T-helper 2 cell treated with Interferon-gamma antibody and Interleukin-4, amounts not matched to agents 100 ng/mL and 5 ng/mL, for 36 hours (primary cell): ENCODE data around the gene NUDT4. TPM values are rescaled to one million over a fixed set of nuclear protein-coding genes. Genes with fewer than 3 reads are reported as not detected.
"Not testable (repeated sequence)": the region's sequence is repeated elsewhere in the genome, so short reads cannot be mapped to it uniquely, and the experiment has no call there.

Source experiments
- intact Hi-C: fragments of 100-400 bp; cut with micrococcal nuclease; formaldehyde crosslinking; loops from one replicate; pipeline ENCODE4 v1.15.1; 2023
- total RNA-seq: library from RNA; stranded (reverse); gene quantifications from 2 replicates; pipeline ENCODE4 v1.2.3, GENCODE V29; 2022

The NUDT4 gene
- total RNA-seq, 1 donor from 2014 or later, result 42.9 TPM

DNA sequence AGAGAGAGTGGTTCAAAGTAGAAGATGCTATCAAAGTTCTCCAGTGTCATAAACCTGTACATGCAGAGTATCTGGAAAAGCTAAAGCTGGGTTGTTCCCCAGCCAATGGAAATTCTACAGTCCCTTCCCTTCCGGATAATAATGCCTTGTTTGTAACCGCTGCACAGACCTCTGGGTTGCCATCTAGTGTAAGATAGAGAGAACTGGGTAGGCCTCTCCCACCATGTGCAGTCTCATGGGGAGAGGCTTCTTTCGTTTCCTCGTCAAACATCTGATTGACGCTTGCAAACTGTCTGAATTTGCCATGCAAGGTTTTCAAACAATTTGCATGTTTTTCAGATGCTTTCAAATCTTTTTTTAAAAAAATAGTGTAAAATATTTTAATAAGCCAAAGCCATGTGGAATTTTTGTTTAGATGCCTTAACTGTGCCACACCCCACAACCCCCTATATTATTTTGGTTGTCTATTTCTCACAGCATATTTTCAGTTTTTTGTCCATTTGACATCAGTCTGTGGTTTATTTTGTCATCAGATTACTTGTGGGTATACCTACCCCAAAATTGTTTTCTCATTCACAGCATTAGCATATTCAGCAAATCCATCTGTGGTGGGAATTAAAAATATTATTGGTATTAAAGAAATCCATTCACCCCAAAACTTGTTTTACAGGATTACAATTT is 21.6 kb downstream of the NUDT4 start:
- intact Hi-C loops, result not testable (repeated sequence)

DNA sequence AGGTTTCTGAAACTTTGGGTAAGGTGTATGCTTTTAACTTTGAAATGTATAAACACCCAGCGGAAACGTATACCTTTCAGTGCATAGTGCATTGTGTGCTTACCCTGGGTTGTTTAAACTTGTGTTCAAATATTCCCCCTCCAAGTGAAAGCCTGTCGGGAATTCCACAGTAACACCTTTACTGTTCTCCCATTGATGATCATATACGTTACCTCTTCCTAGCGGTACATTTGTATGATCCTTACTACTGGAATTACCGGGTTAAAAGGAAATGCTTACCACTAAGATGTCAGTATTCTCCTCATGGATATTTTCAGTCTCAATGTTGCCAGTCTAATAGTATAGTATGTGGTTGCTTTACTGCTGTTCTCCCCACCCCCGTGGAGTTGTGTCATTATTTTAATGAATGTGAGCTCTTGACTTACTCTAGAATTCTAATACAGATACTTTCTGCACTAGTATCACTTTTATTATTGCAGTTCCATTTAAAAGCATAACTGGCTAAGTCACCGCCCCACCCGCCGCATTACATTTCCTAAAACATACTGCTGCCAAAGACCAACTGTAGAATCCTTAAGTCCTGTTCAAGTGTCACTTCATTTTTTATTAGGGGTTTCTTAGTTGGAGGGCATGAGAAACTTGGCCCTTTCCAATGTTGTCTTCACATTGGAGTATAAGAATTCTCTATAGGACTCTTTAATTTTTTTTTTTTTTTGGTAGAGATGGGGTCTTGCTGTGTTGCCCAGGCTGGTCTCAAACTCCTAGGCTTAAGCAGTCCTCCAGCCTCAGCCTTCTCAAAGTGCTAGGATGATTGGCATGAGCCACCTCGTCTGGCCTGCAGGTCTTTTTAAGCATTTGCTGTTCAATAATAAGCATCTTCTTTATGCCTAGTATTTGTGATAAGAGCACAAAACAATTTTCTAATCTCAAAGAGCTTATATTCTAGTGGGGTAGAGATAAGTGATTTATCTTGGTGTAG is 24.9 kb downstream of the NUDT4 start:
- intact Hi-C loops, result loop anchor here (2.0 kb wide), 1 partner anchor 14 kb away; no protein-coding TSS in a partner anchor

DNA sequence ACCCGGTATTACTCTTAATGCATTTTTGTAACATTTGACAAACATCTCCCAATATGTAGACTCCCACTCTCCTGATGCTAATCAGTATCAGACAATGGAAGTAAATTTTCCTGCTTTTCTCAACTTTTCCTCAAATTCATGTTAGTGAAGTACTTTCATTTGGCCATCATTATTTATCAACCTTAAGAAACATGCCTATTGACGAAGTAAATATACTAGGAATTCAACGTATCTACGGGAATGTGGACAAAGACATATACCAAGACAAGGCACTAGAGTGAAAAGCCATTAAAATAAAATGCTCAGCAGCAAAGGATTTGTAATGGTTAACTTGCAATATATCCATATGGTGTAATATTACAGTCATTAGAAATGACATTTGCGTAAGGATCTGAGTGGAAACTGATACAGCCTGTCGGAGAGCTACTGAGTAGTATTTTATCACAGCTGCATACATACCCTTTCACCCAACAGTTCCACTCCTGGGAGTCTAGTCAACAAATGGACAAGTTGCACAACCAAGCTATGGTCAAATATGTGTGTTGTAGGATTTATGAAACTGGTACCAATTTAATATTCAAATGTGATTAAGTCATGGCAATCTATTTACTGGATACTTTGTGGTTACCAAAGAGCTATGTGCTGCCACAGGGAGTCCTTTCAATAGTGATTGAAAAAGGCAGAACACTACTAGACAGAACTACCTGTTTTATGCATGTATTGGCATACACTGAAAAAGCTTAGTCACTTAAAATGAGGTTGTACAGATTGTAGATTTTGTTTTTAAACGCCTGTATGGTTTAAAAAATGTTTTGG is 26.5 kb downstream of the NUDT4 start:
- intact Hi-C loops, result loop anchor here (2.0 kb wide), 1 partner anchor 13 kb away; no protein-coding TSS in a partner anchor

DNA sequence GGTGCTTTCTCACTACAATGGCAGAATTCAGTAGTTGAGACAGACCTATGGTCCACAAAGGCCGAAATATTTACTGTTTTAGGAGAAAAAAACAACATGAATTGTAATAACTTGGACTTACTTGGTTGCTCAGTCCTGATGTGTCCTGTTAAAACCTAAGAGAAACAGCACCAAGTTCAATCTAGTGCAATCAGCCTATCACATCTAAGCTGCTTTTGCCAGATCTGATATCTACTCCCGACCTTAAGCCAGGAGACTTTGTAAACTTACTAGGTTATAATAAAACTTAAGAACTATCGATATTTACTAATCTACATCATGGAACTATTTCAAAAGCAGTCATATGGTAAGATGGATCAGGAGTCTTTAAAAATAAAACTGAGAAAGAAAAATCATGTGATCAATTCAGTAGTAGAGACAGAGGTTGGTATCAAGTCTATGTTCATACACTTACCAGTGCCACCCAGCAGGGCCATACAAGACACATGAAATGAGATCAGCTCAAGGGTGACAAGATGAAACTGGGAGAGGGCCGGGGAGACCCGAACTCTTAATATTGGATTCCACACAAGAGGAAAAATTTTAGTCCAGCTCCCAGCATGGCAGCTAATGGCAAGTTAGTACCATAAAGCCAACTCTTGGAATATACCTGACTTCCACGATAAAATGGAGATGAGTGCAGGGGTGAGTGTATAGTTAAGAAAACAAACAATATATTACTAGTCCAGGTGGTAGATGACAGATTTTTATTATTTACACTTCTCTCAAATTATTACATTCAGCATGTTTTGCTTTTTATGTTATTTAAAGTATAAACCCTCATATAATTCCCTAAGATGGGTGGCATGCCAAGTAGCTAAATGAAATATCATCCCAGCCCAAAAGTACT is 27.5 kb downstream of the NUDT4 start:
- intact Hi-C loops, result no loop called here

DNA sequence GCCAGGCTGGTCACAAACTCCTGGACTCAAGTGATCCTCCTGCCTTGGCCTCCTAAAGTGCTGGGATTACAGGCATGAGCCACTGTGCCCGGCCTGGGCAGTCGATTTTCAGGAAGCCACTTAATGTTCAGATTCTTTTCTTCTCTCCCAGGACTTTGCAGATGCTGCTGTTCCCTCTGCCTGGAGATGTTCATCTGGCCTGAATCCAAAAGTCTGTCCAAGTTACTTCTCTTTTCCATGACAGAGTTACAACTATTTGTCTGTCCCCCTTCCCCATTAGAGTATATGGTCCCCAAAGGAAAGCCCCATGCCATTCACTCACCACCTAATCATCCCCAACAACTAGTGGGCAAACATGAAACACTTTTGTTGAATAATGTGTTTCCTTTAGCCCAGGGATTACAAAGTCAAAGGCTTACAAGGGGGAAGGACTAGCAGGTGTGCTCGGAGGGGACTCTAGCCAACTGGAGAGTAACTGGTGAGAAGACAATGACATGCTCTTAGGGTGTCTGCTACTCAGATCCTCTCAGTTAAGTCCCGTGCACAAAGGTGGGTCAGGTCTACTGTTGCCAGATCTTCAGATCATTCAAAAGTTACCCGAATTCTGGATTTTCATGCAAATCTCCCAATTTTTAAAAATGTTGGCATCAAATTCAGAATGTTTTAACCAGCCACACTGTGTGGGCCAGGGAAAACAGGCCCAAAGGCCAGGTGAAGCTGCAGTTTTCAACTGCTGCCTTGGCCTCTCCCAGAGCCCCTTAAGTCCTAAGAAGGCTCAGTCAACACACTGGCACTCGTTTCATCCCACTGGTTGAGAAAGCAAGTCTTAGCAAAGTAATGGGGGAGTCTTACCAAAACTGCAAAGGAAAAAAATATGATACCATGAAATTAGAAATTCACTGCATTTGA is 29.6 kb downstream of the NUDT4 start:
- intact Hi-C loops, result no loop called here

DNA sequence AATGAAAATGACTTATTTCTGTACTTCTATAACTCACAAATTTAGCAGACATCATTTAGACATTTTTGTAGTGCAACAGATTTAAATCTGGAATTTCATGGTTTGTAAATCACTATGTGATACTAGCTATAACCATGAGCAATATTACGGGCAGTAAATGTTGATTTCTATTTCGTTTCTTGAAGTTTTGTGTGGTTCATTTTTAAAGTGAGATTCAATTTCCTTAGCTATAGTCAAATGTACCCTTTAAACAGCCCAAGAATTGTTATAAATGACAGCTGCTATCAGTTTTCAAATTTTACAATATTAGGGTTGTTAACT is 30.2 kb downstream of the NUDT4 start:
- intact Hi-C loops, result no loop called here

DNA sequence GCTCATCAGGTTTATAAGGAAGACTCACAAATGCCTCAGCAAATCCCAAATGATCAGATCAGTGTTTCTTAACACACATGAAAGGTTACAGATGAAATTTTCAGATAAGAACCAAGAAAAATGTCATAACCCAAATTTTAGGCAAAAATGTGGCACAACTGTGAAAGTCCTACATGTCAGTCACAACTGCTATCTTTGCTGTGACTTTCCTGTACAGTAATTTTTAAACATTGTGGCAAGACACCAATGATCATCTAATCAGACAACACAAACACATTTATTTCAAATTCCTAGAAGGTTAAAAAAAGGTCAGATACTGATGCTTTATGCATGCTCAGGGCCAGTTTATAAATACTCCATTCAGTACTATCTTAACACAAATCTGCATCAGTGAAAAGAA is 31.1 kb downstream of the NUDT4 start:
- intact Hi-C loops, result no loop called here

DNA sequence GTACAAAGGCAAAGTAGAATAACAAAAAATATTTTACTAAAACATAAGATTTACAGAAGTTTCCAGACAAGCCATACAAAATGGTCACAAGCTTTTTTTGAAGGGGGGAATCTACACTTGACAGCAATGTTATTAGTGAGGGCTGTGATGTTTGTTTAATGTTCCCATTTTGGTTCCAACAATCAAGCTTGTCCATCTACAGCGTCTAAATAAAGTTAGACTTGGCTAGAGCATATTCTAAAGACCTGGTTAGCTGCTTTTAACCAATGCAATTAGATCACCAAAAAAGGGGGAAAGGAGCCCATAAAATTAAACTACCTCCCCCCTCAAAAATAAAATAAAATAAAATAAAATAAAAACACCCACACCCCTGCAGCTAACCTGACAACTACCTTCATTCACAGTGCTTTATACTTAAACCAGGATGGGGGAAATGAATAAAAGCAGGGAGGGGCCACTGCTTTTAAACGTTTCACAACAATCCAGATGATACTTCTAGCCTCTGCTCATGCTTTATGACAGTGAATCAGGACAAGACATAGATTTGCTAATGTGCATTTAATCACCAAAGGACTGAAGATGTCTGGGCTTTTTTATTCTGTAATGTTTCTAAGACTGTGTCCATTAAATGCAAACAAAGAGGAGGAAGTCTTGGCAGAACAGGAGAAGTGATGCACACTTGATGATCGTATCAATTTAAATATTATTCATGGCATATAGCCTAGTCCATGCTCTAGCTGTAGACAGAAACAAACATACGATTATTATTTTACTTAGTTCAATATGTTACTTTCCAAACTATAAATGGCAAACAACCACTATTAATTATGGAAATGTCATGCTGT is 31.8 kb downstream of the NUDT4 start:
- intact Hi-C loops, result loop anchor here (10.0 kb wide), 1 partner anchor 695 kb away; no protein-coding TSS in a partner anchor

DNA sequence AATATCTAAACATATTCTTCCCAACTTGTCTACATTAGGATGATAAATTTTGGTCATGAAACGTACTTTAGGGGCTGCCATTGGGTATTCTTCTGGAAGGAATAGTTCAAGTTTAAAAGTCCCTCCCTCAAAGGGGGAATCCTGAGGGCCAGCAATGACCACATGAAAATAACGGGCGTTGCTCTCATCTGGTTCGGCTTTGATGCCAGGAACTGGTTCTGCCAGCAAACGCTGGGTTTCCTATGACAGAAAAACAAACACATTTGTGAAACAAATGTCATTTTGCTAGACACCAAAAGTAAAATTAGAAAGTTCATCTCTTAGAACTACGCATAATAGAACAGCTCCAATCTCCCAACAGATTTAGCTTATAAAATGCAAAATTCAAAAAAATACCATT is 33.3 kb downstream of the NUDT4 start:
- intact Hi-C loops, result loop anchor here (10.0 kb wide), 1 partner anchor 694 kb away; no protein-coding TSS in a partner anchor

DNA sequence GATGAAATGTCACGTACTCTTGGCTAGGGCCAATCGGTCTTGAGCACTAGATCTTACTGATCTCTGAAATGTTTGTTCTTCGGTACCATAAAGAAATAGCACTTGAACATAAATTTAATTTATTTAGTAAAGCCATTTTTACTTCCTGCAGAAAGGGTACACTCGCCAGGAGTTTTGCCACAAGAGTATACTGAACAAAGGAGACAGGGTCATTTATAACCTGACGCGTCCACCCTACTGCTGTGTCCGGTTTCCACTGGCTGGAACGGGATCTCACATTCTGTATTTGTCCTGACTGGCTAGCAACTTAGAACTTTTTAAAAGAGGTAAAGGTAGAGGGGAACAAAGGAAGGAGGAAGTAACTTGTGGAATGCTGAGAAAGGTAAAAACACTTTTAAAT is 34.7 kb downstream of the NUDT4 start:
- intact Hi-C loops, result loop anchor here (10.0 kb wide), 1 partner anchor 692 kb away; no protein-coding TSS in a partner anchor

DNA sequence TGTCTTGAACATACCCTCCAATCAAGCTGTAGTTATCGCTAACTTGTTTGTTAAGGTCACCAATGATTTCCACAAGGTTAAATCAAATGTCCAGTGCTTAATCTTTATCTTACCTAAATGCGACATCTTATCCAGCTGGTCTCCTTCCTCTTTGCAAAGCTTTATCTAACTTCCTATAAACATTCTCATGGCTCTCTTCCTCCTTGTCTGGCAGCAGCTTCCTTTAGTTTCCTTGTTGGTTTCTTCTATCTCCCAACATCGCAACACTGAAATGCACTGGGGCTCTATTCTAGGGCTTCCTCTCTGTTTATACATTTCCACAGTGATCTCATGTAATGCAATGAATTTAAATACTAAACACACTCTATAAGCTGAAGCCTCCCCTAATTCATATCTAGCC is 35.3 kb downstream of the NUDT4 start:
- intact Hi-C loops, result loop anchor here (10.0 kb wide), 1 partner anchor 692 kb away; no protein-coding TSS in a partner anchor

DNA sequence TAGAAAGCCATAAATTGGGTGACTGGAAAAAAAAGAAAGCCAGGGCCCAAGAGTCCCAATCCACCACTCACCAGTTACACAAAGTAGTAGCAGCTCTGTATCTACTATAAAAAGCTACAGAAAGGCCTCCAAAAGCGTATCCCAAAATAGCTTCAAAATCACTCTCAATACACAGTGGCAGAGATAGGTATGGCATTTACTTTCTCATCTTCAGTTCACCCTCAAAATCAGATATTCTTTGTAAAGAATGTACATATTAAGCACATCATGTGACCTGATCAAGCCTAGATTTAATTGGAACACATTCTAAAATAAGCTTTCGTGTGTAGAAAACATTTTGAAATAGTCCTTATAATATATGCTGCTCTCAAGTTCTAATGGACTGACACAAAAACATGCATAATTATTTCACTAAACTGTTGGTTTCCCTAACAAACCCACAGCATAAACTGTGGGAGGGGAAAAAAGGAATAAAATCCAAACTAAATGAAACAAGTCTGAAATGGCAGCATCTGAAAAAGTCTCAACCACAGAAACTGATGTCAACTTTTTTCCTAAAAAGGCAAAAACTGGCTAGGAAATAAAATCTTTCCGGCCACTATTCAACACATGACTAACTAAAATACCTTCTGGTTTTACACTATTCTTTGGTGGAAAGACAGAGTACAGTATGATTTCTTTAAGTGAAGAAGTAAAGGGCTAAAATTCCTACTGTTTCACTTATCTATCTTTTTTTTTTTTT is 38.2 kb downstream of the NUDT4 start:
- intact Hi-C loops, result loop anchor here (2.0 to 10.0 kb wide), 3 partner anchors 13 to 689 kb away; partner anchors contain the start of gene NUDT4

DNA sequence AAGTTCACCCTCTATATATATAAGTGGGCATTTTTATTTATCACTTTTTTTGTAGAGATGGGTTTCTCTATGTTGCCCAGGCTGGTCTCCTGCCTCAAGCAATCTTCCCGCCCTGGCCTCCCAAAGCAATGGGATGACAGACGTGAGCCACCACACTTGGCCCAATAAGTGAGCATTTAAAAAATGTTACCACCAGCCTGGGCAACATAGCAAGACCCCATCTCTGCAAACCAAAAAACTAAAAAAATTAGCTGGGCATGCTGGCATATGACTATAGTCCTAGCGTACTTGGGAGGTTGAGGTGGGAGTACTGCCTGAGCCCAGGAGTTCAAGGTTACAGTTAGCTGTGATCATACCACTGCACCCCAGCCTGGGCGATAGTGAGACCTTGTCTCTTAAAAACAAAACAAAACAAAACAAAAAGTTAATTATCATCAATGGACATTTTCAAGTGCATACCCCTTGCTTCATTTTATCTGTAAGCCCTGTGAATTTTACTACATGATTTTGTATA is 40.3 kb downstream of the NUDT4 start:
- intact Hi-C loops, result loop anchor here (2.0 to 10.0 kb wide), 6 partner anchors 15 to 687 kb away; partner anchors contain the start of genes NUDT4 and UBE2N

DNA sequence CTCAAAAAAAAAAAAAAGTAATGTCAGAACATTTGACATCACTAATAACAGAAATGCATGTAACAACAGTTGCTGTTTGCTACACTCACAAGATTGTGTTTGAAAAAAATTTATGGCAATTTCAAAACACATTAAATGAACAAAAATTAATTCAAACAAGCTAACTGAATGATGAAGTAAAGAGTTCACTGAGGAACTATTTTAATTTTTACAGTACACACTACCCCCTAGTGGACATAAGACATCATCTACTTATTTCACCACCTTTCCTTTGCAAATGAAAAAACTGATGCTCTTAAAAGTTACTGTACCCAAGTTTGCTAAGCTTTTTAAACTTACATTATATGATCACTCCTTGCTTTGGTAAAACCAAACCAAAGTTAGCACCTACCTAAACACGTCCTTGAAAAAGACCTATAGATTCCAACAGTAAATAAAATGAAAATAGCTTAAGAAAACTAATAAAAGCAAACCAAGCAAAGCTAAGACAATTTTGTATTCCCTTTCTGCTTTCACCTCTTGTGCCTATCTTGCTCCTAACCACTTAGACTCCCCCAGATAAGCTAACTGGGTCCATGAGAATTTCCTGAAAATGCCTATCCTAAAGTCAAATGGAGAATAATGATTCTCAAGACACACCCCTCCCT is 41.8 kb downstream of the NUDT4 start:
- intact Hi-C loops, result loop anchor here (1.0 to 10.0 kb wide), 6 partner anchors 21 to 685 kb away; partner anchors contain the start of genes NUDT4 and UBE2N

DNA sequence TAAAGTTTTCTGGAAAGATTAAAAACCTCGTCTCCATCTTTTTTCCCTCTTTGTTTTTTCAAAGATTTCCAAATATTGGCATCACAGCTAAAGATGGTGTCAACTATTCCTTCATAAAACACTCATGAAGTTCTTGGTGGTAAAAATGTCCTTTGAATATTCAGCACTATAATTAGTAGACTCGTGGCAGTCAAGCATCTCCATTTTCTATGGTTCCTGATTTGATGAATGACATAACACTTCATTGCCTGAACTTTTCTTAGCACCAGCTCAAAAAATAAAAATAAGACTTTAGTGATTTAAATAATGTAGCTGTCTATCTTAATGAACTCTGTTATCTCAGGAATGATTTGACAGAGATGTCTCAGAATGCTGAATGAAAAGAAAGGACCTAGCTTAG is 44.3 kb downstream of the NUDT4 start:
- intact Hi-C loops, result no loop called here

DNA sequence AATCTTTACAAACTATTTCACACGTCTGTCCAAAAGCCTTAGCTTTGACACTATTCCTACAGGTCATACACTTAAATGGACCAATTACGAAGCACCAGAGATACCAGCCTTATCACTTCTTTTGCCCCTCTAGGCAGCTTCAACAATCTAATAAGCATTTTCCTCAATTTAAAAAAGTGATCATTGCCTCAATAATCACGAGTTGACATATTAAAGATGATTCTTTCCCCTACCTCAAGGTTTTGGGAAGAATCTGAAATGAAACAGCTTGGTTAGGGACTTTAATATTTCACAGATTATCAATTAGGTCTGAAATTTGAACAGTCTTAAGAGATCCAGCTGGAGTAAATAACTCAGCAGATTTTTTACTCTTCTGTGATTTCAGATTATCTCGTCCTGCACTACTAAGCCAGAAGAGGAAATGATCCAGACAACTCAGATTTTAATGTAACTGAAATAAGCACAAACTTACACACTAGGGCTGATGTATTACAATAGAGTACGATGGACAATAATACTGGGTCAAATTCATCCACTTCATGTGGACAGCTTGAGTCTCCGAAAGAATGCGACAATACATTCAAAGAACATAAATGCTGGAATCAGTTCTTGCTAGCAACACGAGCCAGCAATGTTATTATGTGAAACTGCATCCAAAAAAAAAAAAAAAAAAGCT is 48.1 kb downstream of the NUDT4 start:
- intact Hi-C loops, result no loop called here
